GM12874 (cell line): ENCODE results near the gene TCEAL6.
"Not testable (repeated sequence)": the region's sequence is repeated elsewhere in the genome, so short reads cannot be mapped to it uniquely, and the experiment has no call there.

ENCODE experiments used
- CTCF ChIP-seq: IDR thresholded peaks from 2 replicates; pipeline ENCODE4 v1.5.1; 2011; ENCODE audit warnings: low read depth, mild to moderate bottlenecking, control low read depth, low read length, moderate library complexity; ENCODE audit not compliant: insufficient read depth

TCEAL6 gene

GRCh38 chrX:102142274-102142673 lies at the start of gene TCEAL6:
TSS of gene TCEAL6 (minus strand) at chrX:102142481.
- TF ChIP-seq CTCF, result not testable (repeated sequence)

- no peak for TF ChIP-seq CTCF
These were observed 43.9 kb upstream of the TCEAL6 start for GRCh38 chrX:102185967-102186720.

GRCh38 chrX:102155806-102156179 lies 13.5 kb upstream of the TCEAL6 start, which contains the start of gene BEX5:
TSS of gene BEX5 (minus strand) at chrX:102155977. CDS start at chrX:102154265, 1,712 bp downstream.
- no peak for TF ChIP-seq CTCF

- no peak for TF ChIP-seq CTCF
These were observed 12.9 kb upstream of the TCEAL6 start for GRCh38 chrX:102154900-102155805.

- 0 out of 2 replicates have a peak, but pooled peaks have one; percentile 2 for TF ChIP-seq CTCF
These were observed 12.1 kb upstream of the TCEAL6 start for GRCh38 chrX:102154218-102154860.

GRCh38 chrX:102138064-102138463 lies 4.2 kb downstream of the TCEAL6 start:
- TF ChIP-seq CTCF, result no peak

GRCh38 chrX:102129473-102129872 lies 12.8 kb downstream of the TCEAL6 start:
- no peak for TF ChIP-seq CTCF
